ENCODE data around the gene CYTH1. TPM values are rescaled to one million over a fixed set of nuclear protein-coding genes. Genes with fewer than 3 reads are reported as not detected.
A peak's percentile ranks its signal among the peaks of the same experiment; 100 is the strongest.
"Not testable (repeated sequence)": the region's sequence is repeated elsewhere in the genome, so short reads cannot be mapped to it uniquely, and the experiment has no call there.

CYTH1 gene
- total RNA-seq, 1 experiment from 2014 or later = 91.4 TPM

DNA sequence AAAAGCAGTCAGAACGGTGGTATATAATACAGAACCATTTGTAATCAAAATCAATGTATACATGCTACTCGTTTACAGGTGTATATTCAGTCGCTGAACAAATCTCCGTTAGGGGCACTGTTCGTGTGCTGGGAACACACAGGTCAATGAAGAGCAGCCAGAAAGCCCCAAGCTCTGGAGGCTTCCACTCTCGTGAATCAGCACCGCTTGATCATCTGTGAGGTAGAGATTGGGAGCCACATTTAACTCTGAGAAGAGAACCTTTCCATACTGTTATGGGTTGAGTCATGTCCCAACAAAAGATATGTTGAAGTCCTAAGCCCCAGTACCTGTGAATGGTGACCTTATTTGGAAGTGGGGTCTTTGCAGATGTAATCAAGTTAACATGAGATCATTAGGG lies 5.4 kb upstream of the CYTH1 start:
- no peak for DNase-seq (ENCODE audit: low read depth)

DNA sequence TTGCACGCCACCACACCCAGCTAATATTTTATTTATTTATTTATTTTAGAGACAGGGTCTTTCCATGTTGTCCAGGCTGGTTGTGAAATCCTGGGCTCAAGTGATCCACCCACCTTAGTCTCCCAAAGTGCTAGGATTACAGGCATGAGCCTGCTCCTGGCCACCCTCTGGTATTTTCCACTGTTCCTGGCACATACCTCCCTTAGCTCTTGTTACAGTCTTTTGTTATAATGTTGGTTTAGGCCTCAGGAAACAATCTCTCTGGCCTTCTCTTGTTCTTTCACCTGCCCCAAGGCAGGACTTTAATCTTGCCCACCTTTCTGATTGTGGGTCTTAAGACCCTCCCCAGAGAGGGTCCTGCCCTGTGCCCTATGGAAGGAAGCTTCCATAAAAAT lies 3.6 kb upstream of the CYTH1 start:
- DNase-seq (ENCODE audit: low read depth) = no peak

DNA sequence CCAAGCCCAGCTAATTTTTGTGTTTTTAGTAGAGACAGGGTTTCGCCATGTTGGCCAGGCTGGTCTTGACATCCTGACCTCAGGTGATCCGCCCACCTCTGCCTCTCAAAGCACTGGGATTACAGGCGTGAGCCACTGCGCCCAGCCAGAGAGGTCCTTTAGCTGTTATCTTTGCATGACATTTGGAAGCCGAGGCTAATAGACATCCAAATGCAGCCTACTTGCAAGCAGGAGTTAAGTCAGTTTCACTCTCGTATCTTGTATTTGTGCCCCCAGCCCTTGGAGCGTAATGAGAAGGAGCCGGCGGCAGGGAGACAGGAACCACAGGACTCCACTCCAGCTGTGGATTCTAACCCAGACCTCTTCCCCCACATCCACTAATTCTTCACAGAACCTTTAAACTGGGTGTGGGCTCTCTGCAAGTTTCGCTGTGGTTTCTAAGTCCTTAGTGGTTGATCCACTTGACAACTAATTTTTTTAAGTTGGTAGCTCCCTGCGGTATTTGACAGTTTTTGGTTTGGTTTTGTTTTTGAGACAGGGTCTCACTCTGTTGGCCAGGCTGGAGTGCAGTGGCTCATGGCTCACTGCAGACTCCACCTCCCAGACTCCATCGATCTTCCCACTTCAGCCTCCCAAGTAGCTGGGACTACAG lies 3.1 kb upstream of the CYTH1 start:
- DNase-seq (ENCODE audit: low read depth) = no peak

DNA sequence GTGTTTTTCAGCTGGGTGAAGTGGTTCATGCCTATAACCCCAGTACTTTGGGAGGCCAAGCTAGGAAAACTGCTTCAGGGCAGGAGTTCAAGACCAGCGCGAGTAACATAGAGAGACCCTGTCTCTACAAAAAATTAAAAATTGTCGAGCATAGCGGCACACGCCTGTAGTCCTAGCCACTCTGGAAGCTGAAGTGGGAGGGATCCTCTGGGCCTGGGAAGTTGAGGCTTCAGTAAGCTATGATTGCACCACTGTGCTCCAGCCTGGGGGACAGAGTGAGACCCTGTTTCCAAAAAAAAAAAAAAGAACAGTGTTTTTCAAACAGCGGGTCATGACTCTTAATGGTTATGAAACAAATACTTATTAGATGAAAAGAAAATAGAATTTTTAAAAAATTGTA lies 2.3 kb upstream of the CYTH1 start:
- DNase-seq (ENCODE audit: low read depth) = no peak

DNA sequence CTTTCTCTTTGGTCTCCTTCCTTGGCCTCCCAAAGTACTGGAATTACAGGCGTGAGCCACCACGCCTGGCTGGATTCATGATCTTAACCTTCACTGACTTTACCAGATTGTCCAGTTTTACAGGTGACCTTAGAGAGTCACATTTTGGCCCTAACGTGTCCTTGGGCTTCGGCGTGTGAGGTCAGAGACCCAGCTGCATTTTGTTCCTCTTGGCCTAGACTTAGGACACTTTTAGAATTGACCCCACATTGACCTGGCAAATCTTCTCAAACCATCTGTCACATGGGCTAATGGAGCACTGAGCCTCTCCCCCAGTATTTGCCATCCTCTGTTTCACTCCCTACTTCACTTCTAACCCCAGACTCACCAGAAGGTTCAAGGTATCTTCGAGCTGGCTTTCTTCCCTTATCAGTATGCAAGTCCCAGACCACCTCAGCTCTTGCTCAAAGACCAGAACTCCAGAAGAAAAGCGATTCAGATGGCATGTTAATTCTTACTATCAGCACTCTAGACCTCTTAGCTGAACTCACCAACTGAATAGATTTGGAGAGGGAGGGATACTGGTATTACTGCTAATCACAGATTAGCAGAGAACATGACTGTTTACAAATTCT lies 1.7 kb upstream of the CYTH1 start:
- no peak for DNase-seq (ENCODE audit: low read depth)

DNA sequence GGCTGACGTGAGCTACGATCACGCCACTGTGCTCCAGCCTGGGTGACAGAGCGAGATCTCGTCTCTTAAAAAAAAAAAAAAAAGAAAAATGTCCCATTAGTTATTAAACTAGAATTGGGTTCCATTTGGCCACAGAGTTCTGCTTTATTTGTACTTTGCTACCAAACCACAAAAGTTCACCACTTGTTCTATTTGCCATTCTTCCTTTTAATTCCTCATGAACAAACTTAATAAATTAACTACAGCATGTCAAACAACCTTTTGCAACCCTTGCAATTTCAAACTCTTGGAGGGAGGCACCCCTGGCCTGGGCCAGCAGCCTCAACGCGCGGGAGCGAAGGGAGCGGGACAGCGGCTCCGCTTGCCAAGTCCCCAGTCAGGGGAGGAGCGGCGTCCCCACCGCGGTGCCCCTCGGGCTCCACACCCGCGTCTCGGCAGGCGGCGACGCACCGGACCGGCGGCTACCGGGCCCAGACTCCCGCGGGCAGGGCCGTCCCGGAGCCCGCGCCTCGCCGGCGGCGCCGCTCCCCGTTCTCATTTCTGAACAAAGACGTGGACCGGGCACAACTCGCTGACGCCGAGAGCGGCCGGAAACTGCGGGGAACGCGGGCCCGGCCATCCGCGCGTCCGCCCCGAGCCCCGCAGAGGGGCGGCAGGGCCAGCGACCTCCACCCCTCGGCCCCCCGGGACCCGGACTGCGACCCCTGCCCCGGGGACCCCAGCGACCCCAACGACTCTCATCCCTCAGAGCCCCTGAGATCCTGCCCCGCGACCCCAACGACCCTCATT lies 775 bp downstream of the CYTH1 start:
- peak; percentile 47 for DNase-seq (ENCODE audit: low read depth)

DNA sequence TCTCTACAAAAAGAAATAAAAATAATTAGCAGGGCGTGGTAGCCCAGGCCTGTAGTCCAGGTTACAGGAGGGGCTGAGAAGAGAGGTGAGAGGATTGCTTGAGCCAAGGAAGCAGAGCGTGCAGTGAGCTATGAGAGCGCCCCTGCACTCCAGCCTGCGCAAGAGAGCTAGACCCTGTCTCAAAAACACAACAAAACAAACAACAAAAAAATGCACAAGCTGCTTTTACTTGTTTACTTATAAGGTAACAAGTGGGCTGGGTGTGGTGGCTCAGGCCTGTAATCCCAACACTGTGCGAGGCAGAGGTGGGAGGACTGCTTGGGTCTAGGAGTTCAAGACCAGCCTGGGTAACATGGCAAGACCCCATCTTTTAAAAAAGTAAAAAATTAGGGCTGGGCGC lies 1.7 kb downstream of the CYTH1 start:
- DNase-seq (ENCODE audit: low read depth) = no peak

DNA sequence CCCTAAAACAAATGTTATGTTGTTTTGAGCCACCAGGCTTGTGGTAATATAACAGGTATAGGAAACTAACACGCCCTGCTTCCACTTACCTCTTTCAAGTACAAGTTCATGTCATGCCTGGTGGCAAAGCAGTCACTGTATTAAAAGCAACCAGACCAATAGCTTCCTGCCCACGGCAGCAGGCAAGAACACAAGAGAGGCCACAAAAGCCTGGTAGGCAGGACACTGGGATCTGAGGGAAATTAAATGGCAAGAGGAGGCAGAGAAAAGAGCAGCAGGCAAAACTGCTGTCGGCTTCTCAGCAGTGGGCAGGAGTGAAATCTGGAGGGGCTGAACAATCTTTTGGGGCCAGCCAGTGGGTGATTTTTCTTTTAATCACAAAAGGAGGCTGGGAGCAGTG lies 2.2 kb downstream of the CYTH1 start:
- no peak for DNase-seq (ENCODE audit: low read depth)

DNA sequence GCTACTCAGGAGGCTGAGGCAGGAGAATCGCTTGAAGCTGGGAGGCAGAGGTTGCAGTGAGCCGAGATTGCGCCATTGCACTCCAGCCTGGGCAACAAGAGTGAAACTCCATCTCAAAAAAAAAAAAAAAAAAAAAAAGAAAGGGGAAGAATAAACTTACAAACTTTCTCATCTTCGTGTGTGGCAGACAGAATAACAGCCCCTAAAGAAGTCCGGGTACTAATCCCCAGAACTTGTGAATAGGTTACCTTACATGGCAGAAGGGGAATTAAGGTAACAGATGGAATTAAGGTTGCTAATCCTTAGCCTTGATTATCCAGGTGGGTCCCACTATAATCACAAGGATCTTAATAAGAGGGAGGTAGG lies 2.8 kb downstream of the CYTH1 start:
- not testable (repeated sequence) for DNase-seq (ENCODE audit: low read depth)

DNA sequence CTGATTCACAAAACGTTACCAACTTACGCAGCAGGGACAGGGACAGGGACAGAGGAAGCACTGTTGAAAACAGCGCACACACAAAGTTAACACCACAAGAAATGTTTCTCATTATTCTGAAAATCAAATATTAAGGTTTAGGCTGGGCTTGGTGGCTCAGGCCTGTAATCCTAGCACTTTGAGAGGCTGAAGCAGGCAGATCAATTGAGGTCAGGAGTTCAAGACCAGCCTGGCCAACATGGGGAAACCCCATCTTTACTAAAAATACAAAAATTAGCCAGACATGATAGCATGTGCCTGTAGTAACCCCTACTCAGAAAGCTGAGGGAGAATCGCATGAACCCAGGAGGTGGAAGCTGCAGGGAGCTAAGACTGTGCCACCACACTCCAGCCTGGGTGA lies 4.2 kb downstream of the CYTH1 start:
- DNase-seq (ENCODE audit: low read depth) = no peak

DNA sequence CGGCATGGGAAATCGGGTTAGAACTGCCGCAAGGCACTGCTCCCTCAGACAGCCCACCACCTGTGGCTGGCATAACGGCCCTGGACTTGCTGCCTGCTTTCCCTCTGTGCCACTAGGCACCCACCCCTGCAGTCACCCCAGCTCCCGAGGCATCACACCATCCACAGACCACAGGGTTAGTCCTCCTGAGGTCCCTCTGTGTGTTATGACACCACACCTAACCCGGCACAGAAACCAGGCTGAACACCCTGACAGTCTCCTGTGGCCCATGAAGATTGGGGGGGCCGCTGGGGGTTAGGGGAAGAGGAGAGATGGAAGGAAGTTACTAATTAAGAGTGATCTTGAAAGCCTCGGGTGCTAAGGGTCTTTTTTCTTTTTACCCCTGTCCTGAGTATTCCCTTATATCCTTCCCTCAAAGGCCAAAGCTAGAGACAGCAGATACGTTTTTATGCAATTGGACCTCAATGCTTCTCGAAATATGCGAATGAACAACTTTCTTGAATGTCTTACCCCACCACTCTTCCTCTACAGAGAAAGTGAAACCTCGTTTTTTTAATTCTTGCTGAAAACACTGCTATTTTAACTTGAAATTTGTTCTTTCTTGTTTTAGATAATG lies 7.0 kb downstream of the CYTH1 start:
- DNase-seq (ENCODE audit: low read depth) = no peak

DNA sequence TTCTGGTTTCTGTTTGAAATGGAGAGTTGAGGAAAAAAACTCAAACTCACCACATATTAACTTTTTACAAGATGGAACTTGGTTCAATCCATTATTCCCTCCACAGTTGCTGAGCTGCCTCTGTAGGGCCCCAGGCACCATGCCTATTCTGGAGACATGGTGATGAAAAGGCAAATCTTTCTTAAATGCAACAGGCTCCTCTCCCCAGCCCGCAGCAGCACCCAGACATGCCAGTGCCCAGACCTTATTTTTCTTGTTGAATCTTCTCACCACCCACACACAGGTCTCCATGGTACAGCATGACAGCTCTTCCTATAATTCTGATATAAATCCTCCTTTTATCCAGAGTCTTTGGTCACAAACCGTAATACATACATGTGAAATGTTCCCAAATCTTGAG lies 7.6 kb downstream of the CYTH1 start:
- no peak for DNase-seq (ENCODE audit: low read depth)

DNA sequence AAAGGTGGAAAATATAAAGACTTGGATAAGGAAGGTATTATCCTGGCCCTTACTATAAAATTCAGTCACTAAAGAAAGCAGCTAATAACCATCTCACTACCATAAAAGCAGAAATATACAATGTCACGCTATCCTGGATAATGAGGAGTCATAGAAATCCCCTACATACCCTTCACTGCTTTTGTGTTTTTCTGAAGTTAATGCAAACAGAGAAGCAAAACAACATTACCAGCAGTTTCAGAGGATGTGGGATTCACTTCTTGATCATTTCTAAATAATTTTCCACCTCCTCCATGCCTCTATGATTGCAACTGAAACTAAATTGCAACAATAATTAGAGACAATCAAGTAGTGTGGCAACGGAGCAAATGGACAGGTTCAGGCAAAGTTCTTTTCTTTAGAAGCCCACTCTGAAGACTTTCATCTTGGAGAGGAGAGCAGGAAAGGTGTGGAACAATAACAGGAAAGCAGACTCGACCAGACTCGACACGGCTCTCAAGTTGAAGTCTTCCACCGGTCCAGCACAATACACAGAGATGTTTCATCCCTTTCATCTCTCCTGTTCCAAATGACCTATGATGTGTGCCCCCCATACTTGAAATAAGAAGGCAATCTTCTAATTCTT lies 10.2 kb downstream of the CYTH1 start:
- DNase-seq (ENCODE audit: low read depth) = no peak

DNA sequence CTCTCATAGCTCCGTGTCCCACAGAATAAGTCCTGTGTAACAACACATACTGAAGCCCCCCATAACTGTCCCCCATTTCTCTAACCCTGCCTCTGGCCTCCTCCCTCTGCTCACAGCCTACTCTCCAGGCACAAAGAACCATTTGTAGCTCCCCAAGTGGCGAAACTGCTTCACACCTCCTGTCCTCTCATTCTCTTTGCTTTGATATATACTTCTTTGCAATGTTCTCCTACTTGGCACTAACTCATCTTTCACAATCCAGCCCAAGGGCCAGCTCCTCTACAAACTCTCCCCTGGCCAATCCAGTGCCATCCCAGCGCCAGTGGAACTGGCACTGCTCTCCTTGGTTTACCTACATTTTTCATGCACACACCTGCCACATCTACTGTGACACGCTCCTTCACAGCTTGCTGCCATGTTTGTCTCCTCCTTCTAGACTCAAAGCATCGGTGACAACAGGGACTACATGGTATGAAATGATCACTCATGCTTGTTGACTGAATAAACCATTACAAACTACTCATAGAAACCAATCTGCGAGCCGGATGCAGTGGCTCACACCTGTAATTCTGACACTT lies 12.8 kb downstream of the CYTH1 start:
- no peak for DNase-seq (ENCODE audit: low read depth)

DNA sequence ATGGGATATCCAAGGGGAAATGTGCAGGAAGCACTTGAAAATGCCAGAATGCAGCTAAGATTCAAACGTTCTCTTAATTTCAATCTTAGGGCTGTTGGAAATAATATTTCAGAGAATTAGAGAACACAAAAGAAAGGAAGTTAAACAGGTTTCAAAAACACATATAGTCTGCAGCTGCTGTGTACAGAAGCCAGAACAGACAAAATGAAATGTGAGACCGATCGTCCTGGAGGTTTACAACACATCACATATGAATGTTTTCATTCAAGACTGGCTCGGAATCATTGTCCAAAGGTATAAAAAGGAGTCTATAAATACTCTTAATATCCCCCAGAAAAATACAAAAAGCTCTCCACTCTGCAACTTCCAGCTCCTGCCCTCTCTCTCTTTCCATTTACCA lies 14.3 kb downstream of the CYTH1 start:
- no peak for DNase-seq (ENCODE audit: low read depth)

DNA sequence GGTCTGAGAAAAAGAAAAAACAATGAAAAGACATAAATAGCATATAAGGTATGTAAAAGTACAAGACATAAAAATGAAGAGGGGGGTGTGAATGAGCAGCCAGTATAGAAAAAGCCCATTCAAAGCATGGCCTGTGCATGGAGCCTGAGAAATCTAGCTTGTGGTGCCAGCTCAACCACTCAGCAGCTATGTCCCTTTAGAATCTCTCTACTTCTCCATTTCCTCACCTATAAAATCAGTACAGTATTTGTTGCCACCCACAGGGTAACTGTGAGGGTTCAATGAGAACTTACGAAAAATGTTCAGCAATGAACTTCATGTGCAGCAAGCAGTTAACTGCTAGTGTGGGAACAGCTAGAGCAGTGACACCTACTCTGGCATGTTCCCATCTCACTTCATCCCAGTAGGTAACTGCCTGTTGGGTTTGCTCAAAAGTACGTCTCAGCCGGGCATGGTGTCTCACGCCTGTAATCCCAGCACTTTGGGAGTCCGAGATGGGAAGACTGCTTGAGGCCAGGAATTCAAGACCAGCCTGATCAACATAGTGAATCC lies 15.3 kb downstream of the CYTH1 start:
- no peak for DNase-seq (ENCODE audit: low read depth)

DNA sequence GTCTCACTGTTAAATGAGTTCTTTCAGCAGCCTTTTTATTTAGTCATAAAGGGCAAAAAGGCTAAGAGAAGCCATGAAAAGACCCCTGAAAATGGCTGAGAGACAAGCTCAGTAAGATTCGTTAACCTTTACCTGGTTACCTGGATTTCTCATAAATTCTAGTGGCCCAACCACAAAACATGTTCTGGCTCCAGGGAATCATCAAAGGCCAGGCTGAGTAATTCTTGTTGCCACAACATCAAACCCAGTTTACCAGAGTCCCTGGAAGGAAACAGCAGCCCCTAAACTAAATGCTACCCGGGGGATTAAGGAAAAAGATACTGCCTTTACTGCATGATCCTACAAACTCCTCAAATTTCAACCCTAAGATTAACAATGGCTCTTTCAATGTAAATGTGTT lies 15.8 kb downstream of the CYTH1 start:
- DNase-seq (ENCODE audit: low read depth) = no peak

DNA sequence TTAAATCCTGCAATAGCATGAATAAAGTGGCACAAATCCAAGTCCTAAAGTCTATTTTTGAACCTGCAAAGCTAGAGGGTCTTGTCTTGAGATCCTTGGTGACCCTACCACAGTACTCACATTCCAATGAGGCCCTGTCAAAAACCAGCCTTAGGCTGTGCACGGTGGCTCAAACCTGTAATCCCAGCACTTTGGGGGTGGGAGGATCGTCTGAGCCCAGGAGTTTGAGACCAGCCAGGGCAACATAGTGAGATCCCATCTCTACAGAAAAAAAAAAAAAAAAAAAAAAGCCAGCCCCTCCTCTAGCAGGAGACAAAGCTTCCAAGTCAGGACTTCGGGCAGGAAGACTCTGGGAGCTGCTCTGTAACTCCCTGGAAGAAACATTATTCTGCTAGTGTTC lies 16.3 kb downstream of the CYTH1 start:
- DNase-seq (ENCODE audit: low read depth) = no peak

DNA sequence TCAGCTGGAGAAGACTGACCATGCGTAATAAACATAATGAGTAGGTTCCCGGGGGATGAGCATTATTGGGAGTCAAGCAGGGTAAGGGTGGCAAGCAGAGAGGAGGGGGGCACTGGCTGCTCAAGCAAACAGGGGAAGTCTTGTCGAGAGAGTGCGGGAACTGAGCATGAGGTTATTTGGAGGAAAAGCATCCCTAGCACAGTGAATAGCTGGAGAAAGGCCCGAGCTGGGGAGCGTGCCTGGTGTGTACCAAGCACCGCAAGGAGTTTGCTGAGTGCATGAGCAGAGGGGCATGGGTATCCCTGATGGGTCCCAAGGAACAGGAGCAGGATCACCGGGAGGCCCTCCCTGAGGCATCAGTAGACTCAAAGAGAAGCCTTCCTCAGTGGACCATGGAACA lies 17.2 kb downstream of the CYTH1 start:
- no peak for DNase-seq (ENCODE audit: low read depth)

DNA sequence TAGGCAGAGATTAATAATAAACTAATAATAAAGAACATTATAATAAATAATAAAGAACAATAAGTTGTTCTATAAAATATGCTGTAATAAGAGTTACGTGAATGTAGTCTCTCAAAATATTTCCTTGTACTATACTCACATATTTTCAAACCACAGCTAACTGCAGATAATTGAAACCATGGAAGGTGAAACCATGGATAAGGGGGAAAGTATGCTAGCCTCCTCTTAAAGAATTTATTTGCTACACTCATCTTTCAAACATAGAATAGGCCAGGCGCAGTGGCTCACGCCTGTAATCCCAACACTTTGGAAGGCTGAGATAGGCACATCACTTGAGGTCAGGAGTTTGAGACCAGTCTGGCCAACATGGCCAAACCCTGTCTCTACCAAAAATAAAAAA lies 18.5 kb downstream of the CYTH1 start:
- DNase-seq (ENCODE audit: low read depth) = no peak

DNA sequence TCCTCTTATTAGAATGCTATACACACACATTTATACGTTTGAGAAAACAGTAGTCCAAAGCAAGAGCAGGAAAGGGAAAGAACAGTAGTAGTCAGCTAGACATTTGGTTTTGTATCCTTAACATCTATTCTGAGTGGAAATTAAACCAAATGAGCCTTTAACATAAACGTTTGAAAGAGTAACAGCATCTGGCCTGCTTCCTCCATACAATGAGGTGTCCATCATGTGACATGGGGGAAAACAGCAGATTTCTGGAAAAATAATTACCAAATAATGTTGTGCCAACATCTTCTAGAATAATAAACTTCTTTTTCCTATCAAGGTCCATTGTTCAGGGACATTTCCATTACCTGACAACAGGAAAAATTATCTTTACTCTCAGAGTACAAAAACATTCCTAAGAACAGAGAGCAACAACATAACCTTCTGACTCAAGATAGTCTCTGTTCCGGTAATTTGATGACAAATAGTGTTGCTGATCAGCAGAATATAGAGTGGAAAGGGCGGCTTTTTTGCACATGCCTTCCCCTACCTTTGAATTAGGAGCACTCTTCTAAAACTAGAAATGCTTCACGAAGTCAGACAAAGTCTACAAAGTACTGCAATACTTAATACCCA lies 20.2 kb downstream of the CYTH1 start:
- no peak for DNase-seq (ENCODE audit: low read depth)
